RWPE1 (cell line): Measurements from ENCODE around the gene RELL2.
A peak's percentile ranks its signal among the peaks of the same experiment; 100 is the strongest.

Source experiments
- CTCF ChIA-PET: fragments of 350-600 bp; sonication (Branson Sonifier 250); formaldehyde crosslinking; extraction: SDS; loops from one replicate; lab custom pipeline; 2021; lab: Yijun Ruan, JAX
- POLR2A ChIA-PET: fragments of 400-600 bp; formaldehyde crosslinking; extraction: SDS; loops from one replicate; lab custom pipeline; 2020; ENCODE audit warnings: antibody characterized with exemption; ENCODE audit not compliant: low non-redundant PET; lab: Yijun Ruan, JAX
- DNase-seq: peaks from one replicate; pipeline ENCODE4 v3.0.0; 2012; ENCODE audit warnings: low spot score
- H3K27ac ChIP-seq: fragments of 450-650 bp; 2 replicates; pipeline ENCODE4 v1.5.1; 2017
- TF ChIP-seq, protein P1 (sequence below): fragments of 450-650 bp; conservative IDR thresholded peaks from 2 replicates; pipeline ENCODE4 v1.5.1; 2017; ENCODE audit warnings: low read depth, mild to moderate bottlenecking

RELL2 gene, protein sequence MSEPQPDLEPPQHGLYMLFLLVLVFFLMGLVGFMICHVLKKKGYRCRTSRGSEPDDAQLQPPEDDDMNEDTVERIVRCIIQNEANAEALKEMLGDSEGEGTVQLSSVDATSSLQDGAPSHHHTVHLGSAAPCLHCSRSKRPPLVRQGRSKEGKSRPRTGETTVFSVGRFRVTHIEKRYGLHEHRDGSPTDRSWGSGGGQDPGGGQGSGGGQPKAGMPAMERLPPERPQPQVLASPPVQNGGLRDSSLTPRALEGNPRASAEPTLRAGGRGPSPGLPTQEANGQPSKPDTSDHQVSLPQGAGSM

DNA sequence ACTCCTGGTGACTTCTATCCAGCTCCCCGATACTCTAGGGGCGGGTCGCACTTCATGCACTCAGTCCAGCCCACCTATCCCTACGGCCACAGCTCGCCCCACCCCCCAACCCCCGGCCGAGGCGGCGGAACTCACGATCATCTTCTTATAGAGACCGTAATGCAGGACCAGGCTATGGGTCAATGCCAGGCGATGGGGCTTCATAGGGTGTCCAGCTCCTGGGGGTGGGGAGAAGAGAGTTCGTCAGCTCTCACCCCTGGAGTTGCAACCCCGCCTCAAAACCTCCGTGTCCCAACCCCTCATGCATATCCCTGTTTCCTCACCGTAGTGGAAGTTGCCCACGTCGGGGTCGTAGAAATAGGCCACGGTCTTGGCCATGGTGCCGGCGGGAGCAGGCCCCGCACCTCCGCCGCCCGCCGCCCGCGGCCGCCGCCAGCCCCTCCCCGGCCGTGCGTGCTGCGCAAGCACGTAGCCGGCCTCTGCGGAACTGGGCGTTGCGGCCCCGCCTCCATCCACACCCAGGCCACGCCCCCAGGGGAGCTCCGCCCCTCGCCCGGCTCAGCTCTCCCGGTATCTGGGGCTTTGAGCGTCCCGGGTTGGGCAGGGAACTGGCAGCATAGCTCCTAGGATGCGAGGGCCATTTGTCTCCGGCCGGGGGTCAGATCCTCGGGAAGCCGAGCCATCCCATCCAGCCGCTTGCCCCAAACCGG is at the start of gene RELL2, which contains the start of gene HDAC3:
Gene RELL2 (plus strand): TSS at position 585 of the 710 bp plus-strand sequence. CDS start 1,229 bp downstream, outside the sequence.
Gene HDAC3 (minus strand): TSS at position 437 of the 710 bp plus-strand sequence. CDS start 59 bp downstream, at position 378.
- ChIA-PET POLR2A (interaction anchor here (0.5 to 2.5 kb wide), 10 partner anchors 10 to 1135 kb away, joined by 3 to 7 read pairs (median 4); partner anchors contain the start of genes DIAPH1 and FCHSD1), CTCF (interaction anchor here (1.2 to 2.3 kb wide), 3 partner anchors 17 to 45 kb away, joined by 3 to 24 read pairs (median 5); partner anchors contain the start of gene DIAPH1)
- TF ChIP-seq, protein P1, sequence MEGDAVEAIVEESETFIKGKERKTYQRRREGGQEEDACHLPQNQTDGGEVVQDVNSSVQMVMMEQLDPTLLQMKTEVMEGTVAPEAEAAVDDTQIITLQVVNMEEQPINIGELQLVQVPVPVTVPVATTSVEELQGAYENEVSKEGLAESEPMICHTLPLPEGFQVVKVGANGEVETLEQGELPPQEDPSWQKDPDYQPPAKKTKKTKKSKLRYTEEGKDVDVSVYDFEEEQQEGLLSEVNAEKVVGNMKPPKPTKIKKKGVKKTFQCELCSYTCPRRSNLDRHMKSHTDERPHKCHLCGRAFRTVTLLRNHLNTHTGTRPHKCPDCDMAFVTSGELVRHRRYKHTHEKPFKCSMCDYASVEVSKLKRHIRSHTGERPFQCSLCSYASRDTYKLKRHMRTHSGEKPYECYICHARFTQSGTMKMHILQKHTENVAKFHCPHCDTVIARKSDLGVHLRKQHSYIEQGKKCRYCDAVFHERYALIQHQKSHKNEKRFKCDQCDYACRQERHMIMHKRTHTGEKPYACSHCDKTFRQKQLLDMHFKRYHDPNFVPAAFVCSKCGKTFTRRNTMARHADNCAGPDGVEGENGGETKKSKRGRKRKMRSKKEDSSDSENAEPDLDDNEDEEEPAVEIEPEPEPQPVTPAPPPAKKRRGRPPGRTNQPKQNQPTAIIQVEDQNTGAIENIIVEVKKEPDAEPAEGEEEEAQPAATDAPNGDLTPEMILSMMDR = no peak
- DNase-seq = peak; percentile 98
- peak within 1 kb of the TSS; percentile 73 for H3K27ac ChIP-seq

DNA sequence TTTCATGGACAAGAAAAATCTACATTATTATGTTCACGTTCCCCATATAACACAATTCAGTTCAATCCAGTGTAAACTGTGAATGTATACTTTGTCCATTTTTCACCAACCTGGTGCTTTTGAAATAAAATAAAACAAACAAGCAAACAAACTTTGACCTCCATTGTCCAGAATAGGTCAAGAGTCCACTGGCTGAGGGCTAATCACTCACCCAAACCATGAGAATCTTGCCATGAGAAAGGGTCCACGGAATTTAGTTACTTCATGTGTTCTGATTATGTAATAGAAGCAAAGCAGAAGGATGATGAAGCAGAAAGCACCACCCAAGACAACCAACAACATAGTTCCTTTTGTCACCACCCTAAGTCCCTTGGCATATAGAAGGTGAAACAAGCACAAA is 46.7 kb upstream of the RELL2 start:
- ChIA-PET CTCF (interaction anchor here (0.6 to 4.7 kb wide), 4 partner anchors 23 to 29 kb away, joined by 4 to 107 read pairs (median 8); partner anchors contain the start of gene DIAPH1), POLR2A (interaction anchor here (0.5 kb wide), 1 partner anchor 29 kb away, joined by 14 read pairs; no protein-coding TSS in a partner anchor)
- no peak for DNase-seq
- no peak overlapping the region for H3K27ac ChIP-seq
- TF ChIP-seq, protein P1 = no peak

DNA sequence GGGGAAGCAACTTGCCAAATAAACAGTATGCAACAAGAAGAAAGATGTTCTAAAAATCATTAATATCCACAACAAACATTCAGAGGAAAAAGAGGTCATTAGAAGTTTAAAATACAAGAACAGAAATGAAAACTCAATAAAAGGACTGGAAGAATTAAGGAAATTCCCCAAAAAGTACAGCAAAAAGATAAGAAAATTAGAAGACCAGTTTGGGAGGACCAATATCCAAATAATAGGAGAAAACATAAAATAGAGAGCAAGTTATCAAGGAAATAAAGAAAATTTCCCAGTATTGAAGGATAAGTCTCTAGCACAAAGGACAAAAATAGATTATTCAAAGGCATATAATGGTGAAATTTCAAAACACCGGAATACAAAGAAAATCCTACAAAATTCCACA is 39.9 kb upstream of the RELL2 start:
- no peak for DNase-seq
- no peak overlapping the region for H3K27ac ChIP-seq
- TF ChIP-seq, protein P1 = no peak
- ChIA-PET CTCF (interaction anchor here (0.8 kb wide), 1 partner anchor 22 kb away, joined by 3 read pairs; the partner anchor contains the start of gene DIAPH1), POLR2A (no interaction called here)

DNA sequence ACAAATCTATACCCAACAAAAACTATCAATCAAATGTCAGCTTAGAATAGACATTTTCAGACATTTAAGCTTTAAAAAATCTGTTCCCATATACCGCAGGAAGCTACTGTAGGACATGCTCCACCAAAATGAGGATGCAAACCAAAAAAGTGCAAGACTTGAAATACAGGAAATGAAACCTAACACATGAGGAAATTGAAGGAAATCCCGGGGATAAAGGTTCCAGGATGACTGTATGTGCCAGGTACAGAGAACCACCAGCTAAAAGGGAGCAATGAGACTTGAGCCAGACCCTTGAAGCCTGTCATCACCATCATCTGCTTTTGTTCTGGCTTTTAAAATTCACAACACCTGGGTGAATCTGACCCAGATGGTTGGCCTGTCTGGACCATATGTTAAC is 39.4 kb upstream of the RELL2 start:
- ChIA-PET POLR2A (no interaction called here), CTCF (interaction anchor here (2.0 kb wide), 1 partner anchor 30 kb away, joined by 5 read pairs; no protein-coding TSS in a partner anchor)
- TF ChIP-seq, protein P1 = no peak
- H3K27ac ChIP-seq = no peak overlapping the region
- DNase-seq = no peak

DNA sequence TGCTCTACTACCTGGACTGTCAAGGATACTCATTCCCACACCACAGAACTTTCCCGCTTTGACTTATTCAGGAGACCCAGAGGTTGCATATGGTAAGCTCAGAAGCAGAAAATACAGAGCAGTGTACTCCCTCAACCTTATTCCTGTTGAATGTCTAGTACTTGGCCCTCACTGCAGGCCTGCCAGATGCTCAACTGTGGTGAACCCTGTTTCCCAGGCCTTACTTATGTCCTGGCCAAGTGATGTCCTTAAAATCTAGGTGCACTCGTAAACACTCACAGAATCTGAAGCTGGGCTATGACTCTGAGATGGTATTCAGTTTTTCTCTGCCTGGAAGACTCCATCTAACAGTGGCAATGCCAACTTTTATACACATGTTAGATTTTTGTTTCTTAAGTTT is 39.0 kb upstream of the RELL2 start:
- no peak for DNase-seq
- ChIA-PET CTCF (interaction anchor here (0.9 to 2.0 kb wide), 2 partner anchors 8 to 31 kb away, joined by 3 to 5 read pairs; no protein-coding TSS in a partner anchor), POLR2A (no interaction called here)
- TF ChIP-seq, protein P1 = no peak
- no peak overlapping the region for H3K27ac ChIP-seq
